Smooth muscle cell of the coronary artery (primary cell): ENCODE results near the gene DRICH1. TPM values are rescaled to one million over a fixed set of nuclear protein-coding genes. Genes with fewer than 3 reads are reported as not detected.

Experiments used
- total RNA-seq: library from RNA; depleted of rRNA; stranded (reverse); fragments of >200 nt; gene quantifications from 2 replicates; pipeline ENCODE4 v1.2.3, GENCODE V29; 2014; ENCODE audit warnings: low replicate concordance

Gene DRICH1
- 2.2 TPM in 1 of 2 replicates, not detected in the other for total RNA-seq

GRCh38 chr22:23632178-23632577 lies at the start of gene DRICH1:
DRICH1 (minus strand) TSS chr22:23632321; CDS start chr22:23632023, 298 bp downstream.

GRCh38 chr22:23579870-23580575 lies 52.1 kb downstream of the DRICH1 start, which contains the start of gene IGLL1:
IGLL1 (minus strand) TSS chr22:23580290; CDS start chr22:23580190, 100 bp downstream.

Other genes starting within 250 kb of the DRICH1 start
- not detected in 2 replicates for gene IGLL1, start 52.0 kb downstream of the DRICH1 start, total RNA-seq
- gene RGL4, start 58.7 kb upstream of the DRICH1 start, total RNA-seq: not detected in 2 replicates
- 1.4 and 3.5 TPM in 2 replicates for gene ZNF70, start 118.8 kb upstream of the DRICH1 start, total RNA-seq
- not detected in 2 replicates for gene VPREB3, start 122.1 kb upstream of the DRICH1 start, total RNA-seq
- gene C22orf15, start 130.7 kb upstream of the DRICH1 start, total RNA-seq: 0.38 and 1.8 TPM in 2 replicates
- gene CHCHD10, start 135.7 kb upstream of the DRICH1 start, total RNA-seq: 3.4 and 6.5 TPM in 2 replicates
- 11.0 and 18.5 TPM in 2 replicates for gene MMP11, start 140.5 kb upstream of the DRICH1 start, total RNA-seq
- gene SMARCB1, start 154.6 kb upstream of the DRICH1 start, total RNA-seq: 18.0 and 21.5 TPM in 2 replicates
- gene DERL3, start 206.7 kb upstream of the DRICH1 start, total RNA-seq: 0.23 TPM in 1 of 2 replicates, not detected in the other
- 7.5 and 8.9 TPM in 2 replicates for gene SLC2A11, start 225.6 kb upstream of the DRICH1 start, total RNA-seq